Chondrocyte (in vitro differentiated cells): ENCODE results near the gene KRT3. TPM values are rescaled to one million over a fixed set of nuclear protein-coding genes. Genes with fewer than 3 reads are reported as not detected.

Source experiments
- DNase-seq: peaks from one replicate; pipeline ENCODE4 v3.0.0; 2021; ENCODE audit warnings: mixed read lengths, low spot score
- H3K27ac Mint-ChIP-seq: one replicate; pipeline ENCODE4 v1.8.0; 2021; ENCODE audit warnings: mild to moderate bottlenecking, moderate library complexity, mixed read lengths; ENCODE audit not compliant: unreplicated experiment
- H3K27me3 Mint-ChIP-seq: 2 replicates; pipeline ENCODE4 v1.8.0; 2021; ENCODE audit warnings: low read depth, mixed read lengths
- H3K36me3 Mint-ChIP-seq: 2 replicates; pipeline ENCODE4 v1.8.0; 2021; ENCODE audit warnings: low read depth, mixed read lengths
- H3K4me1 Mint-ChIP-seq: 2 replicates; pipeline ENCODE4 v1.8.0; 2021; ENCODE audit warnings: low read depth, mild to moderate bottlenecking, mixed read lengths
- H3K4me3 Mint-ChIP-seq: one replicate; pipeline ENCODE4 v1.8.0; 2021; ENCODE audit warnings: mild to moderate bottlenecking, moderate library complexity, mixed read lengths; ENCODE audit not compliant: unreplicated experiment
- H3K9me3 Mint-ChIP-seq: 2 replicates; pipeline ENCODE4 v1.8.0; 2021; ENCODE audit warnings: low read depth, mixed read lengths
- CTCF ChIP-seq: fragments of 200-600 bp; sonication (generic); IDR thresholded peaks from 2 replicates; pipeline ENCODE4 v1.5.0; 2021; ENCODE audit warnings: antibody characterized with exemption, mild to moderate bottlenecking, moderate library complexity
- total RNA-seq: library from RNA; stranded (reverse); gene quantifications from 3 replicates; pipeline ENCODE4 v1.2.1, GENCODE V29; 2021

The KRT3 gene
- total RNA-seq, 1 donor from 2014 or later, result not detected

DNA sequence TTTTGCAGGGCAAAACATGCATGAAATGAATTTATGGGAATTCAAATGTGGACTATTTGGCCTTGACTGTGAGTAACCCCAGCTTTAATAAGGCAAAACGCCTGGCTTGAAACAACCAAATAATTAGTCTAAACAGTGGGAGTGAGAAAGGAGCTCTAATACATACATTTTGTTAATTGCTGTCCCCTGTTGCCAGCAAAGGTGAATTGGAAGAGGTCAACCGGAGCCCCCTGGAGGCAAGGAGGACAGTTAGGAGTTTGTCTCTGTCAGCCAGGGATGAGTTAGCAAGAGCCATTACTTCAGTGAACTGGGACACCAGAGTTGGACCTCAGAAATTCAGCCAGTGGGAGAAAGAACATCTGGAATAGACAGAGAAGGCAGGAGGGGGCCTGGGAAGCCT lies 36.2 kb downstream of the KRT3 start:
- Mint-ChIP-seq H3K4me3 (no peak overlapping the region), H3K9me3 (peaks cover 15% of the 10 kb centered on the region), H3K27me3 (peaks cover 16% of the 10 kb centered on the region)

DNA sequence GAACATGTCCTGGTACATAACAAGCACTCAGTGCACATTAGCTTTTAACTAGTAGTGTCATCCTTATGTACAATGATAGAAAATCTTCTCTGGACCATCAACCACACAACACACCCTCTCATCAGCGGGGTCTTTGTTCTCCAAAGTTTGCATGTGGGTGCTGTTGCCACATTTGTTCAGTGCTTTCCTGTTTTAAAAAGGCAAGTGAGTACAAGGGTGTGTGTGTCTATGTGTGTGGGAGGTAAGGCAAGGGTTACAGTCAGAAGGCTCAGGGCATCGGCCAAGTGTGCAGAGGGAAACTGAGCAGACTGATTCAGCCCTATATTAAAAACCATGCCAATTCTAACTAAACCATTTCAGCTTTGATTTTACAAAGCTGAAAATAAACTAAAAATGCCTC lies 36.7 kb downstream of the KRT3 start:
- no peak for TF ChIP-seq CTCF
- Mint-ChIP-seq H3K4me3 (no peak overlapping the region), H3K27me3 (peaks cover 13% of the 10 kb centered on the region), H3K9me3 (peaks cover 15% of the 10 kb centered on the region), H3K27ac (no peak overlapping the region), H3K36me3 (no peaks in the 10 kb centered on the region), H3K4me1 (no peaks in the 10 kb centered on the region)
- DNase-seq, result no peak

More for the DNA sequence above, 36.2 kb downstream of the KRT3 start:
- Mint-ChIP-seq H3K36me3 (no peaks in the 10 kb centered on the region), H3K4me1 (no peaks in the 10 kb centered on the region), H3K27ac (no peak overlapping the region)
- no peak for DNase-seq
- no peak for TF ChIP-seq CTCF

- Mint-ChIP-seq H3K27ac (no peak overlapping the region), H3K4me3 (no peak overlapping the region), H3K4me1 (no peaks in the 10 kb centered on the region), H3K36me3 (no peaks in the 10 kb centered on the region), H3K27me3 (peaks cover 4% of the 10 kb centered on the region), H3K9me3 (peaks cover 15% of the 10 kb centered on the region)
- DNase-seq, result no peak
- TF ChIP-seq CTCF, result no peak
These were observed 38.3 kb downstream of the KRT3 start for GRCh38 chr12:52757449-52758176.

- H3K27ac Mint-ChIP-seq, result no peak overlapping the region
- peaks cover 10% of the 10 kb centered on the region for H3K9me3 Mint-ChIP-seq
- no peak overlapping the region for H3K4me3 Mint-ChIP-seq
- no peak for TF ChIP-seq CTCF
- DNase-seq, result no peak
- H3K36me3 Mint-ChIP-seq, result no peaks in the 10 kb centered on the region
- H3K4me1 Mint-ChIP-seq, result no peaks in the 10 kb centered on the region
- H3K27me3 Mint-ChIP-seq, result peaks cover 9% of the 10 kb centered on the region
These were observed 39.5 kb downstream of the KRT3 start for GRCh38 chr12:52756281-52756960.

GRCh38 chr12:52755533-52755932 lies 40.4 kb downstream of the KRT3 start:
- TF ChIP-seq CTCF, result no peak
- Mint-ChIP-seq H3K27ac (no peak overlapping the region), H3K4me3 (no peak overlapping the region)

More at GRCh38 chr12:52755533-52755932, 40.4 kb downstream of the KRT3 start:
- Mint-ChIP-seq H3K36me3 (no peaks in the 10 kb centered on the region), H3K27me3 (peaks cover 18% of the 10 kb centered on the region), H3K9me3 (peaks cover 3% of the 10 kb centered on the region), H3K4me1 (no peaks in the 10 kb centered on the region)
- no peak for DNase-seq
